Loucy (cell line): Measurements from ENCODE around the gene RNU4-1.
"Not testable (repeated sequence)": the region's sequence is repeated elsewhere in the genome, so short reads cannot be mapped to it uniquely, and the experiment has no call there.

ENCODE experiments used
- H2AFZ ChIP-seq: fragments of 200-600 bp; sonication (generic); 2 replicates; pipeline ENCODE4 v1.6.0; 2016; ENCODE audit warnings: antibody characterized with exemption, mild to moderate bottlenecking, low read length, moderate library complexity
- H3F3A ChIP-seq: fragments of 200-600 bp; 2 replicates; pipeline ENCODE4 v1.6.0; 2016; ENCODE audit warnings: antibody characterized with exemption, low read depth, mild to moderate bottlenecking
- H3K27me3 ChIP-seq: fragments of 200-600 bp; sonication (generic); 2 replicates; pipeline ENCODE4 v1.6.1; 2014; ENCODE audit warnings: low read length, mild to moderate bottlenecking; ENCODE audit not compliant: insufficient read depth, poor library complexity, severe bottlenecking
- H3K36me3 ChIP-seq: fragments of 200-600 bp; sonication (generic); 2 replicates; pipeline ENCODE4 v1.6.1; 2016; ENCODE audit warnings: low read length; ENCODE audit not compliant: insufficient read depth
- H3K4me1 ChIP-seq: fragments of 200-600 bp; sonication (generic); 2 replicates; pipeline ENCODE4 v1.5.1; 2014; ENCODE audit warnings: low read length, mild to moderate bottlenecking; ENCODE audit not compliant: insufficient read depth, poor library complexity, severe bottlenecking
- H3K4me2 ChIP-seq: fragments of 200-600 bp; sonication (generic); 2 replicates; pipeline ENCODE4 v1.6.0; 2014; ENCODE audit warnings: antibody characterized with exemption, low read length, low read depth, mild to moderate bottlenecking; ENCODE audit not compliant: poor library complexity, severe bottlenecking
- H3K4me3 ChIP-seq: fragments of 200-600 bp; sonication (generic); 2 replicates; pipeline ENCODE4 v1.5.1; 2014; ENCODE audit warnings: low read length, mild to moderate bottlenecking, mixed read lengths; ENCODE audit not compliant: poor library complexity, severe bottlenecking
- H3K79me2 ChIP-seq: fragments of 200-600 bp; sonication (generic); 2 replicates; pipeline ENCODE4 v1.6.1; 2014; ENCODE audit warnings: low read length; ENCODE audit not compliant: insufficient read depth
- H3K9ac ChIP-seq: fragments of 200-600 bp; sonication (generic); 2 replicates; pipeline ENCODE4 v1.6.0; 2014; ENCODE audit warnings: mild to moderate bottlenecking, low read depth, low read length, moderate library complexity; ENCODE audit not compliant: poor library complexity, severe bottlenecking
- H3K9me2 ChIP-seq: fragments of 200-600 bp; sonication (generic); replicated peaks from 2 replicates; pipeline ENCODE4 v1.6.1; 2016; ENCODE audit warnings: low read depth, low read length, mixed read lengths
- H3K9me3 ChIP-seq: fragments of 200-600 bp; sonication (generic); 2 replicates; pipeline ENCODE4 v1.6.1; 2014; ENCODE audit warnings: mild to moderate bottlenecking, antibody characterized with exemption, low read length, low read depth; ENCODE audit not compliant: insufficient read depth
- H4K20me1 ChIP-seq: fragments of 200-600 bp; sonication (generic); 2 replicates; pipeline ENCODE4 v1.6.0; 2014; ENCODE audit warnings: antibody characterized with exemption, low read length, mild to moderate bottlenecking; ENCODE audit not compliant: insufficient read depth, poor library complexity, severe bottlenecking
- CTCF ChIP-seq: fragments of 200-600 bp; sonication (generic); conservative IDR thresholded peaks from 2 replicates; pipeline ENCODE4 v1.5.1; 2014; ENCODE audit warnings: mild to moderate bottlenecking, antibody characterized with exemption, low read length
- EZH2phosphoT487 ChIP-seq: fragments of 200-600 bp; IDR thresholded peaks from 2 replicates; pipeline ENCODE4 v1.6.1; 2018; ENCODE audit warnings: antibody characterized with exemption, mild to moderate bottlenecking, moderate library complexity, borderline replicate concordance

RNU4-1 gene

DNA sequence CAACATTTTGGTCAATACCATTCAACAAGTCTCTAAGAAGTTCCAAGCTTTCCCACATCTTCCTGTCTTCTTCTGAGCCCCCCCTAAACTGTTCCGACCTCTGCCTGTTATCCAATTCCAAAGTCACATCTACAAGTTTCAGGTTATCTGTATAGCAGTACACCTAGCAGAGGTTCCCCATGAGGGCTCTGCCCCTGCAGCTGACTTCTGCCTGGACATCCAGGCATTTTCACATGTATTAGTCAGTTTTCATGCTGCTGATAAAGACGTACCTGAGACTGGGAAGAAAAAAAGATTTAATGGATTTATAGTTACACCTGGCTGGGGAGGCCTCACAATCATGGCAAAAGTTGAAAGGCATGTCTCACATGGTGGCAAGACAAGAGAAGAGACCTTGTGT lies 44.7 kb upstream of the RNU4-1 start:
- peaks cover 12% of the 10 kb centered on the region; the same call in 1 of the 2 replicates for H3K9me3 ChIP-seq
- no peak for TF ChIP-seq CTCF
- TF ChIP-seq EZH2phosphoT487, result no peak

DNA sequence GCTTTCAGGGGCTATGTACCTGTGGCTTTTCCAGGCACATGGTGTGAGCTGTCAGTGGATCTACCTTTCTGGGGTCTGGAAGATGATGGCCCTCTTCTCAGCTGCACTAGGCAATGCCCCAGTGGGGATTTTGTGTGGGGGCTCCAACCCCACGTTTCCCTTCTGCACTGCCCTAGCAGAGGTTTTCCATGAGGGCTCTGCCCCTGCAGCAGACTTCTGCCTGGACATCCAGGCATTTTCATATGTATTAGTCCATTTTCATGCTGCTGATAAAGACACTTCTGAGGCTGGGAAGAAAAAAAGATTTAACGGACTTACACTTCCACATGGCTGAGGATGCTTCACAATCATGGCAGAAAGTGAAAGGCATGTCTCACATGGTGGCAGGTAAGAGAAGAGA lies 43.4 kb upstream of the RNU4-1 start:
- H3K4me2 ChIP-seq, H3K9me2 ChIP-seq, H3K4me3 ChIP-seq, H3K79me2 ChIP-seq, H3K9ac ChIP-seq, H2AFZ ChIP-seq, H4K20me1 ChIP-seq, H3F3A ChIP-seq, H3K27me3 ChIP-seq, H3K36me3 ChIP-seq, H3K4me1 ChIP-seq: not testable (repeated sequence)
- H3K9me3 ChIP-seq, result peaks cover 12% of the 10 kb centered on the region; the same call in 1 of the 2 replicates

More for the DNA sequence above, 44.7 kb upstream of the RNU4-1 start:
- H3K4me1 ChIP-seq, result no peaks in the 10 kb centered on the region
- H3K36me3 ChIP-seq, result no peaks in the 10 kb centered on the region
- no peak overlapping the region for H2AFZ ChIP-seq
- no peaks in the 10 kb centered on the region for H3K9me2 ChIP-seq
- H3K4me3 ChIP-seq, result no peak overlapping the region
- H3K4me2 ChIP-seq, result no peak overlapping the region
- no peaks in the 10 kb centered on the region for H4K20me1 ChIP-seq
- no peaks in the 10 kb centered on the region for H3F3A ChIP-seq
- no peaks in the 10 kb centered on the region for H3K27me3 ChIP-seq
- no peak overlapping the region for H3K9ac ChIP-seq
- H3K79me2 ChIP-seq, result no peaks in the 10 kb centered on the region

- H3K79me2 ChIP-seq, H3K9me2 ChIP-seq, H3K4me1 ChIP-seq, H3K9ac ChIP-seq, H2AFZ ChIP-seq, H3K4me3 ChIP-seq, H4K20me1 ChIP-seq, H3K36me3 ChIP-seq, H3K27me3 ChIP-seq, H3F3A ChIP-seq, H3K4me2 ChIP-seq: not testable (repeated sequence)
- H3K9me3 ChIP-seq, result peaks cover 12% of the 10 kb centered on the region; the same call in 1 of the 2 replicates
Observed at GRCh38 chr12:120335447-120335846, 42.4 kb upstream of the RNU4-1 start.

DNA sequence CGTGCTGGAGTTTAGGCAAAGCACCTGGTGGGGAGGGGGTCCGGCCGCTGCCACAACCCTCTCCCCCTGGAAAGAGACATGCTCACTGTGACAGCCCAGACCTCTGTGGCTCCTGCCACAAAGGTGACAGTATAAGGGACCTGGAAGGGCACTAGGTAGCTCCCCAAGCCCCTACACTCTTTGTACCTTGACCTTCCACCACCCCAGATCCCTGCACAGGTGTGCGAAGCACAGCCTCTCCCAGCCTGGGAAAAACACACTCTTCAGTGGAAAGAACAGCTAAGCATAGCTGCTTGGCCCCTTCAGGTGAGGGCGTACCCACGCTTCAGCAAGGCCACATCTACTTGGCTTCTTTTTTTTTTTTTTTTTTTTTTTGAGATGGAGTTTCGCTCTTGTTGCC lies 39.5 kb upstream of the RNU4-1 start:
- Histone ChIP-seq H3K9ac (no peak overlapping the region), H3K27me3 (no peaks in the 10 kb centered on the region), H3K4me2 (no peak overlapping the region), H3K9me3 (peaks cover 10% of the 10 kb centered on the region; the same call in 1 of the 2 replicates), H3K9me2 (no peaks in the 10 kb centered on the region), H3K4me1 (no peaks in the 10 kb centered on the region), H3K4me3 (no peak overlapping the region), H3K79me2 (no peaks in the 10 kb centered on the region), H3K36me3 (no peaks in the 10 kb centered on the region), H2AFZ (no peak overlapping the region), H4K20me1 (no peaks in the 10 kb centered on the region), H3F3A (no peaks in the 10 kb centered on the region)
- TF ChIP-seq EZH2phosphoT487, result no peak
- TF ChIP-seq CTCF, result no peak
